H1 (cell line): Measurements from ENCODE around the gene NRIP2. TPM values are rescaled to one million over a fixed set of nuclear protein-coding genes. Genes with fewer than 3 reads are reported as not detected.

Experiments used
- CTCF ChIA-PET: fragments of 300-600 bp; sonication (Branson Sonifier 250); formaldehyde crosslinking; loops from one replicate; lab custom pipeline; 2021; ENCODE audit not compliant: partially characterized antibody; lab: Charles Lee
- POLR2A ChIA-PET: fragments of 300-600 bp; sonication (Branson Sonifier 250); formaldehyde crosslinking; loops from one replicate; lab custom pipeline; 2021; ENCODE audit warnings: inconsistent platforms; ENCODE audit not compliant: partially characterized antibody; lab: Charles Lee
- DNase-seq, 2 experiments: peaks; one replicate each; pipeline versions ENCODE4 v3.0.0 to v3.0.0-alpha.2; 2010 to 2022; ENCODE audit warnings: low spot score in 2 of 2, low read depth in 1 of 2, mixed read lengths in 1 of 2
- FAIRE-seq: peaks from 2 replicates; lab custom pipeline; 2011; peaks lifted over from hg19 to GRCh38; lab: Jason Lieb, UNC
- H2AFZ ChIP-seq: 2 replicates; pipeline ENCODE4 v1.8.1; 2012; ENCODE audit warnings: low read length, inconsistent platforms
- H2AK5ac ChIP-seq: 2 replicates; pipeline ENCODE4 v1.6.1; 2013; ENCODE audit warnings: low read depth, low read length
- H2BK120ac ChIP-seq: replicated peaks from 2 replicates; pipeline ENCODE3; 2013; ENCODE audit warnings: low read depth, low read length, inconsistent platforms
- H2BK12ac ChIP-seq: 2 replicates; pipeline ENCODE4 v1.6.1; 2013; ENCODE audit warnings: low read depth, low read length
- H2BK15ac ChIP-seq: 2 replicates; pipeline ENCODE4 v1.6.1; 2013; ENCODE audit warnings: low read length
- H2BK20ac ChIP-seq: 2 replicates; pipeline ENCODE4 v1.6.1; 2013; ENCODE audit warnings: low read length
- H2BK5ac ChIP-seq: 2 replicates; pipeline ENCODE4 v1.6.1; 2013; ENCODE audit warnings: low read depth, low read length
- H3K14ac ChIP-seq: 2 replicates; pipeline ENCODE4 v1.6.1; 2013; ENCODE audit warnings: inconsistent platforms; ENCODE audit not compliant: insufficient read length
- H3K18ac ChIP-seq: 2 replicates; pipeline ENCODE4 v1.6.1; 2013; ENCODE audit warnings: low read length; ENCODE audit errors: extremely low read depth
- H3K23ac ChIP-seq: 2 replicates; pipeline ENCODE4 v1.6.1; 2013; ENCODE audit warnings: inconsistent platforms; ENCODE audit not compliant: insufficient read length
- H3K23me2 ChIP-seq: 2 replicates; pipeline ENCODE4 v1.6.1; 2013; ENCODE audit warnings: low read depth, low read length
- H3K27ac ChIP-seq: 2 replicates; pipeline ENCODE4 v1.6.1; 2011; ENCODE audit warnings: low read depth, low read length, inconsistent platforms
- H3K27me3 ChIP-seq, 4 experiments: replicated peaks in 1 of 4; 1 replicate in 1 of 4; 2 replicates in 3 of 4; pipeline versions ENCODE4 v1.6.1 to v1.8.1; 2011 to 2013; ENCODE audit warnings: low read length in 3 of 4, mild to moderate bottlenecking in 3 of 4, inconsistent platforms in 2 of 4, mixed read lengths in 2 of 4, moderate library complexity in 1 of 4; ENCODE audit not compliant: control insufficient read depth in 3 of 4, insufficient read depth in 3 of 4; ENCODE audit errors: extremely low read depth in 1 of 4
- H3K36me3 ChIP-seq, 4 experiments: 2 replicates each; pipeline versions ENCODE4 v1.6.1 to v1.8.1; 2011 to 2013; ENCODE audit warnings: mild to moderate bottlenecking in 4 of 4, low read length in 3 of 4, moderate library complexity in 2 of 4, control low read depth in 1 of 4, inconsistent platforms in 1 of 4; ENCODE audit not compliant: insufficient read depth in 4 of 4, control insufficient read depth in 2 of 4
- H3K4ac ChIP-seq: replicated peaks from 2 replicates; pipeline ENCODE3; 2013; ENCODE audit warnings: low read length, low read depth, mixed read lengths, inconsistent platforms; ENCODE audit not compliant: insufficient read length
- H3K4me1 ChIP-seq, 4 experiments: replicated peaks in 1 of 4; 1 replicate in 1 of 4; 2 replicates in 3 of 4; pipeline versions ENCODE4 v1.6.1 to v1.8.1; 2011 to 2013; ENCODE audit warnings: low read length in 3 of 4, inconsistent platforms in 2 of 4, mixed read lengths in 1 of 4; ENCODE audit not compliant: insufficient read depth in 4 of 4, control insufficient read depth in 3 of 4
- H3K4me2 ChIP-seq, 2 experiments: 2 replicates each; pipeline versions ENCODE4 v1.6.1 to v1.8.1; 2011 to 2013; ENCODE audit warnings: low read depth in 2 of 2, low read length in 2 of 2, control low read depth in 1 of 2, inconsistent platforms in 1 of 2, mild to moderate bottlenecking in 1 of 2; ENCODE audit not compliant: insufficient read depth in 1 of 2
- H3K4me3 ChIP-seq, 4 experiments: fragments of 200-600, 300-600 bp in 1 of 4; sonication (generic), shearing (Covaris generic), sonication (Bioruptor Twin) in 1 of 4; 2 replicates each; pipeline versions ENCODE4 v1.5.1 to v1.8.1; 2011 to 2016; ENCODE audit warnings: low read length in 4 of 4, low read depth in 3 of 4, control low read depth in 2 of 4, inconsistent platforms in 2 of 4, mild to moderate bottlenecking in 2 of 4, mixed read lengths in 1 of 4, moderate library complexity in 1 of 4; ENCODE audit not compliant: insufficient read depth in 2 of 4; ENCODE audit errors: extremely low read depth in 1 of 4
- H3K56ac ChIP-seq: replicated peaks from 2 replicates; pipeline ENCODE3; 2013; ENCODE audit warnings: low read depth, mild to moderate bottlenecking, mixed read lengths, low read length, inconsistent platforms; ENCODE audit not compliant: insufficient read length
- H3K79me1 ChIP-seq: 2 replicates; pipeline ENCODE4 v1.6.1; 2013; ENCODE audit warnings: low read depth, low read length, control low read depth
- H3K79me2 ChIP-seq, 2 experiments: 2 replicates each; pipeline versions ENCODE4 v1.6.1 to v1.8.1; 2012 to 2013; ENCODE audit warnings: low read length in 2 of 2, mild to moderate bottlenecking in 2 of 2, inconsistent platforms in 1 of 2; ENCODE audit not compliant: insufficient read depth in 2 of 2, control insufficient read depth in 1 of 2
- H3K9ac ChIP-seq, 4 experiments: replicated peaks in 1 of 4; 1 replicate in 1 of 4; 2 replicates in 3 of 4; pipeline versions ENCODE4 v1.6.1 to v1.8.1; 2011 to 2013; ENCODE audit warnings: low read depth in 3 of 4, low read length in 3 of 4, control low read depth in 2 of 4, mild to moderate bottlenecking in 2 of 4, moderate library complexity in 2 of 4, inconsistent platforms in 1 of 4; ENCODE audit errors: extremely low read depth in 1 of 4
- H3K9me3 ChIP-seq, 2 experiments: 2 replicates each; pipeline versions ENCODE4 v1.6.1 to v1.8.1; 2012 to 2013; ENCODE audit warnings: mild to moderate bottlenecking in 2 of 2, moderate library complexity in 2 of 2, control low read depth in 1 of 2, inconsistent platforms in 1 of 2, low read depth in 1 of 2, low read length in 1 of 2, mixed read lengths in 1 of 2; ENCODE audit not compliant: insufficient read depth in 2 of 2
- H4K20me1 ChIP-seq, 2 experiments: replicated peaks in 1 of 2; 2 replicates each; pipeline versions ENCODE3 to v1.8.1; 2011 to 2013; ENCODE audit warnings: inconsistent platforms in 2 of 2, low read length in 2 of 2, mild to moderate bottlenecking in 1 of 2; ENCODE audit not compliant: insufficient read depth in 2 of 2, control insufficient read depth in 1 of 2
- H4K5ac ChIP-seq: 2 replicates; pipeline ENCODE4 v1.6.1; 2013; ENCODE audit warnings: low read length, low read depth, mixed read lengths, inconsistent platforms; ENCODE audit not compliant: insufficient read length
- H4K8ac ChIP-seq: 2 replicates; pipeline ENCODE4 v1.8.0; 2013; ENCODE audit warnings: mild to moderate bottlenecking, moderate library complexity, low read length, inconsistent platforms; ENCODE audit not compliant: insufficient read depth; ENCODE audit errors: extremely low read depth
- H4K91ac ChIP-seq: replicated peaks from 2 replicates; pipeline ENCODE3; 2013; ENCODE audit warnings: low read length, mixed read lengths, inconsistent platforms; ENCODE audit not compliant: insufficient read length
- ASH2L ChIP-seq: fragments of 200-600, 300-600 bp; sonication (generic); IDR thresholded peaks from one replicate; pipeline ENCODE4 v1.7.1; 2017; ENCODE audit warnings: low read length
- CTBP2 ChIP-seq: IDR thresholded peaks from 2 replicates; pipeline ENCODE4 v1.7.0; 2011; ENCODE audit warnings: borderline replicate concordance, mild to moderate bottlenecking, moderate library complexity, mixed read lengths, low read length; ENCODE audit not compliant: insufficient read depth, insufficient read length
- KDM4A ChIP-seq: IDR thresholded peaks from one replicate; pipeline ENCODE4 v1.7.1; 2012; ENCODE audit warnings: low read depth, mild to moderate bottlenecking, moderate library complexity, low read length, inconsistent platforms; ENCODE audit not compliant: severe bottlenecking
- MAX ChIP-seq: IDR thresholded peaks from 2 replicates; pipeline ENCODE4 v1.6.1; 2012; ENCODE audit warnings: inconsistent platforms
- PHF8 ChIP-seq: fragments of 200-600 bp; sonication (generic); conservative IDR thresholded peaks from 2 replicates; pipeline ENCODE4 v1.7.1; 2012; ENCODE audit warnings: low read depth, mild to moderate bottlenecking, inconsistent platforms, low read length, moderate library complexity
- RNF2 ChIP-seq: fragments of 200-900, 300-1000 bp; sonication (generic); IDR thresholded peaks from 2 replicates; pipeline ENCODE4 v1.7.1; 2016; ENCODE audit warnings: borderline replicate concordance, low read depth, mild to moderate bottlenecking, antibody characterized with exemption, low read length; ENCODE audit not compliant: poor library complexity, severe bottlenecking; ENCODE audit errors: missing control alignments
- SIX5 ChIP-seq: IDR thresholded peaks from 2 replicates; pipeline ENCODE4 v1.6.1; 2011; ENCODE audit warnings: mild to moderate bottlenecking, low read depth, low read length
- YY1 ChIP-seq: IDR thresholded peaks from 2 replicates; pipeline ENCODE4 v1.6.1; 2011; ENCODE audit warnings: low read depth, mild to moderate bottlenecking, low read length
- WGBS, 2 experiments: shearing (Covaris generic) in 1 of 2; methylation state at CpG; one replicate each; pipeline versions ENCODE4 v1.1.6 to v1.1.7; 2013 to 2015; ENCODE audit warnings: low lambda C conversion rate in 2 of 2, mixed read lengths in 2 of 2, inconsistent platforms in 1 of 2, low coverage in 1 of 2, missing lambda C conversion rate in 1 of 2; ENCODE audit not compliant: insufficient replicate concordance in 2 of 2, insufficient coverage in 1 of 2, insufficient read length in 1 of 2; ENCODE audit errors: extremely low coverage in 1 of 2, missing lambda C conversion rate in 1 of 2; 5-methylcytosine and 5-hydroxymethylcytosine counted together
- polyA plus RNA-seq, 7 experiments: library from polyadenylated mRNA; depleted of rRNA in 3 of 7; stranded (reverse) in 5 of 7; unstranded in 2 of 7; fragments of >200 nt in 5 of 7; fragments of 200-250 nt in 2 of 7; gene quantifications; 1 replicate in 5 of 7; 2 replicates in 1 of 7; 4 replicates in 1 of 7; pipeline versions ENCODE4 v1.2.1 to v1.2.3, GENCODE V29; 2011 to 2013; ENCODE audit warnings: missing spikeins in 2 of 7, mixed read lengths in 2 of 7
- total RNA-seq: library from RNA; stranded (reverse); fragmentation: NEBNext Ultra II Directional; extraction: Animal tissue kit (Norgen Biotek cat#: 25700); gene quantifications from 2 replicates; pipeline ENCODE4 v1.2.1, GENCODE V29; 2021

The NRIP2 gene
- total and polyA plus RNA-seq, 2 of the 8 experiments (the other 6 are each of a cell fraction or from before 2014, with no cell fraction given), result 0.06 TPM; not detected in 1

- ChIA-PET POLR2A (interaction anchor here (0.8 to 5.0 kb wide), 17 partner anchors 9 to 165 kb away, joined by 3 to 54 read pairs (median 5); partner anchors contain the start of gene ITFG2), CTCF (interaction anchor here (1.0 to 5.2 kb wide), 14 partner anchors 10 to 113 kb away, joined by 3 to 34 read pairs (median 6); partner anchors contain the start of gene ITFG2)
- peaks cover 11% of the 10 kb centered on the region; the same call in 1 of the 2 replicates for H3K23me2 ChIP-seq
- H3K79me2 ChIP-seq, result peaks cover 0 to 25% of the 10 kb centered on the region in 2 experiments; a peak in 2 of 4 replicates
- H3K9me3 ChIP-seq, result no peaks in the 10 kb centered on the region
- FAIRE-seq, result no peak
- H3K14ac ChIP-seq, result no peak overlapping the region
- 1% methylated on average over 43 of the region's 111 CpGs; no CpG with 5 or more reads in 1 of the 2 experiments for WGBS, 2 experiments
- peak overlapping the region; percentile 59 for H4K8ac ChIP-seq
- H3K27ac ChIP-seq, result no peak overlapping the region
- no peak overlapping the region for H4K91ac ChIP-seq
- peaks cover 12 to 22% of the 10 kb centered on the region in 2 experiments for H4K20me1 ChIP-seq
- H2BK15ac ChIP-seq, result no peak overlapping the region
- peak overlapping the region; percentile 38 for H4K5ac ChIP-seq
- peaks cover 4 to 6% (median 5%) of the 10 kb centered on the region in 4 experiments; a peak in 5 of 7 replicates for H3K4me1 ChIP-seq
- no peak overlapping the region for H2BK120ac ChIP-seq
- no peak overlapping the region for H3K56ac ChIP-seq
- H3K36me3 ChIP-seq, result peaks cover 27 to 38% (median 33%) of the 10 kb centered on the region in 4 experiments
- peak overlapping the region; percentile 59 to 73 (median 66) for H3K4me3 ChIP-seq
- TF ChIP-seq CTBP2 (no peak), SIX5 (peak; percentile 12; the same call in 1 of the 2 replicates), YY1 (0 out of 2 replicates have a peak, but pooled peaks have one; percentile 8), RNF2 (no peak), ASH2L (peak; percentile 42), MAX (no peak), KDM4A (peak; percentile 89), PHF8 (no peak; the same call in 1 of the 2 replicates)
- no peak overlapping the region for H2BK20ac ChIP-seq
- H2AK5ac ChIP-seq, result no peak overlapping the region
- H3K79me1 ChIP-seq, result peaks cover 5% of the 10 kb centered on the region; the same call in 1 of the 2 replicates
- H3K9ac ChIP-seq, result peak overlapping the region; percentile 43 to 67 (median 62); a peak in 5 of 7 replicates
- peak overlapping the region; percentile 86 to 92 for H3K4me2 ChIP-seq
- DNase-seq, result peak in 1 of 2 experiments; percentile 77
- H3K27me3 ChIP-seq, result peaks cover 0 to 6% (median 4%) of the 10 kb centered on the region in 4 experiments; a peak in 6 of 7 replicates
- H2AFZ ChIP-seq, result no peak overlapping the region
- H2BK5ac ChIP-seq, result peak overlapping the region; percentile 68; the same call in 1 of the 2 replicates
- no peak overlapping the region; the same call in 1 of the 2 replicates for H3K18ac ChIP-seq
- H3K23ac ChIP-seq, result no peak overlapping the region
- H2BK12ac ChIP-seq, result no peak overlapping the region; the same call in 1 of the 2 replicates
- peak overlapping the region; percentile 4 for H3K4ac ChIP-seq
Measured at GRCh38 chr12:2795291-2796186, 39.3 kb downstream of the NRIP2 start.
